HCT116 (cell line): Measurements from ENCODE around the gene TMEM50B. TPM values are rescaled to one million over a fixed set of nuclear protein-coding genes. Genes with fewer than 3 reads are reported as not detected.

Experiments used
- ATAC-seq: fragments of 200-7000 bp; cut with Tn5 transposase; 2 replicates; pipeline ENCODE4 v1.9.1; 2020; ENCODE audit warnings: mild to moderate bottlenecking, moderate library complexity
- BruUV-seq: library from RNA; stranded (reverse); fragments of 400-500 nt; replicated peaks from 2 replicates; lab custom pipeline; 2021; lab: Mats Ljungman, UMichigan
- CTCF ChIA-PET: fragments of 300-600 bp; sonication (Branson Sonifier 250); formaldehyde crosslinking; loops from one replicate; lab custom pipeline; 2021; ENCODE audit warnings: antibody characterized with exemption; lab: Charles Lee
- POLR2A ChIA-PET: fragments of 300-600, 350-600 bp; sonication (Branson Sonifier 250); formaldehyde crosslinking; loops from one replicate; lab custom pipeline; 2021; ENCODE audit warnings: antibody characterized with exemption; lab: Charles Lee
- RAD21 ChIA-PET, 2 experiments: fragments of 300-600 bp; sonication (Branson Sonifier 250); formaldehyde crosslinking; loops; one replicate each; lab custom pipeline; 2023; ENCODE audit warnings: low total read pairs in 2 of 2; ENCODE audit not compliant: uncharacterized antibody in 2 of 2, unreplicated experiment in 2 of 2, low non-redundant PET in 1 of 2; lab: Charles Lee
- DNase-seq: peaks from one replicate; pipeline ENCODE4 v3.0.0-alpha.2; 2010; ENCODE audit warnings: low read depth, low spot score
- H2AFZ ChIP-seq: fragments of 200-600 bp; shearing (Covaris generic), sonication (generic); 2 replicates; pipeline ENCODE4 v1.6.1; 2017; ENCODE audit warnings: low read depth, mixed run types, mixed read lengths, antibody characterized with exemption, low read length; ENCODE audit not compliant: poor library complexity, severe bottlenecking
- H3K27ac ChIP-seq: 2 replicates; pipeline ENCODE4 v1.5.1; 2012; ENCODE audit warnings: low read depth, low read length
- H3K27me3 ChIP-seq: fragments of 200-600 bp; sonication (generic); 2 replicates; pipeline ENCODE4 v1.6.1; 2016; ENCODE audit warnings: mixed run types, low read length, mixed read lengths; ENCODE audit not compliant: insufficient read depth
- H3K36me3 ChIP-seq, 2 experiments: fragments of 200-500 bp in 1 of 2; fragments of 200-600 bp in 1 of 2; sonication (Bioruptor generic) in 1 of 2; sonication (generic) in 1 of 2; 2 replicates each; pipeline versions ENCODE4 v1.5.1 to v1.6.1; 2014 to 2016; ENCODE audit warnings: low read length in 2 of 2, inconsistent platforms in 1 of 2, mixed read lengths in 1 of 2, mixed run types in 1 of 2; ENCODE audit not compliant: insufficient read depth in 2 of 2, control insufficient read depth in 1 of 2
- H3K4me1 ChIP-seq, 2 experiments: fragments of 200-600 bp in 1 of 2; sonication (generic) in 1 of 2; 2 replicates each; pipeline versions ENCODE4 v1.5.1 to v1.6.1; 2012 to 2017; ENCODE audit warnings: low read length in 2 of 2, inconsistent platforms in 1 of 2, mild to moderate bottlenecking in 1 of 2, mixed read lengths in 1 of 2, mixed run types in 1 of 2, moderate library complexity in 1 of 2; ENCODE audit not compliant: insufficient read depth in 2 of 2, control insufficient read depth in 1 of 2
- H3K4me2 ChIP-seq: fragments of 200-600 bp; sonication (generic); 2 replicates; pipeline ENCODE4 v1.6.1; 2017; ENCODE audit warnings: mixed run types, low read length, mixed read lengths
- H3K4me3 ChIP-seq, 2 experiments: fragments of 200-600 bp in 1 of 2; sonication (generic) in 1 of 2; replicated peaks in 1 of 2; 2 replicates each; pipeline ENCODE4 v1.5.1; 2011 to 2016; ENCODE audit warnings: low read length in 2 of 2, control low read depth in 1 of 2, low read depth in 1 of 2, mild to moderate bottlenecking in 1 of 2, mixed read lengths in 1 of 2, mixed run types in 1 of 2
- H3K79me2 ChIP-seq: fragments of 200-600 bp; sonication (generic); 2 replicates; pipeline ENCODE4 v1.6.1; 2017; ENCODE audit warnings: mild to moderate bottlenecking, mixed run types, low read length, moderate library complexity, mixed read lengths; ENCODE audit not compliant: insufficient read depth
- H3K9ac ChIP-seq: fragments of 200-600 bp; sonication (generic); 2 replicates; pipeline ENCODE4 v1.6.1; 2016; ENCODE audit warnings: low read length, mixed read lengths
- H3K9me2 ChIP-seq: fragments of 200-600 bp; sonication (generic), shearing (Covaris generic); 2 replicates; pipeline ENCODE4 v1.6.1; 2017; ENCODE audit warnings: mixed run types, mild to moderate bottlenecking, moderate library complexity; ENCODE audit not compliant: insufficient read depth
- H3K9me3 ChIP-seq, 2 experiments: fragments of 200-500 bp in 1 of 2; fragments of 200-600 bp in 1 of 2; sonication (Bioruptor generic) in 1 of 2; sonication (generic) in 1 of 2; 2 replicates each; pipeline ENCODE4 v1.6.1; 2014 to 2017; ENCODE audit warnings: low read length in 2 of 2, mixed read lengths in 2 of 2, inconsistent platforms in 1 of 2, low read depth in 1 of 2, mild to moderate bottlenecking in 1 of 2, mixed run types in 1 of 2, moderate library complexity in 1 of 2; ENCODE audit not compliant: control insufficient read depth in 1 of 2, insufficient read depth in 1 of 2
- H4K20me1 ChIP-seq: fragments of 200-600 bp; sonication (generic), shearing (Covaris generic); 2 replicates; pipeline ENCODE4 v1.6.1; 2017; ENCODE audit warnings: mixed run types, mild to moderate bottlenecking, moderate library complexity; ENCODE audit not compliant: insufficient read depth
- CEBPB ChIP-seq: IDR thresholded peaks from 2 replicates; pipeline ENCODE4 v1.6.1; 2012; ENCODE audit warnings: low read depth
- EGR1 ChIP-seq: IDR thresholded peaks from 2 replicates; pipeline ENCODE4 v1.6.1; 2012; ENCODE audit warnings: low read depth
- EZH2phosphoT487 ChIP-seq: fragments of 200-600 bp; IDR thresholded peaks from 2 replicates; pipeline ENCODE4 v1.6.1; 2018; ENCODE audit warnings: antibody characterized with exemption, borderline replicate concordance
- FOSL1 ChIP-seq: IDR thresholded peaks from 2 replicates; pipeline ENCODE4 v1.6.1; 2012; ENCODE audit warnings: low read depth
- JUND ChIP-seq: IDR thresholded peaks from 2 replicates; pipeline ENCODE4 v1.6.1; 2012
- POLR2A ChIP-seq: IDR thresholded peaks from 2 replicates; pipeline ENCODE4 v1.7.0; 2011; ENCODE audit warnings: borderline replicate concordance; ENCODE audit not compliant: insufficient read depth, insufficient read length; ENCODE audit errors: extremely low read depth
- RAD21 ChIP-seq: IDR thresholded peaks from 2 replicates; pipeline ENCODE4 v1.6.1; 2012; ENCODE audit warnings: low read depth, mild to moderate bottlenecking
- SIN3A ChIP-seq: IDR thresholded peaks from 2 replicates; pipeline ENCODE4 v1.6.1; 2012; ENCODE audit warnings: low read depth
- SP1 ChIP-seq: IDR thresholded peaks from 2 replicates; pipeline ENCODE4 v1.6.1; 2012; ENCODE audit warnings: low read depth
- SRF ChIP-seq: IDR thresholded peaks from 2 replicates; pipeline ENCODE4 v1.6.1; 2012; ENCODE audit warnings: low read depth
- TCF7L2 ChIP-seq: IDR thresholded peaks from 2 replicates; pipeline ENCODE4 v1.7.0; 2011; ENCODE audit warnings: borderline replicate concordance, inconsistent platforms; ENCODE audit not compliant: insufficient read depth, insufficient read length; ENCODE audit errors: extremely low read depth
- YY1 ChIP-seq: IDR thresholded peaks from 2 replicates; pipeline ENCODE4 v1.6.1; 2011; ENCODE audit warnings: low read length, low read depth, moderate library complexity, mild to moderate bottlenecking; ENCODE audit not compliant: insufficient replicate concordance; ENCODE audit errors: extremely low read depth
- intact Hi-C: fragments of 100-400 bp; cut with micrococcal nuclease; formaldehyde crosslinking; loops from 2 replicates; pipeline ENCODE4 v1.10.0; 2022
- total RNA-seq: library from RNA; stranded (reverse); gene quantifications from one replicate; pipeline ENCODE4 v1.2.1, GENCODE V29; 2021; ENCODE audit not compliant: unreplicated experiment
- TF ChIP-seq, protein P1 (sequence below): IDR thresholded peaks from 2 replicates; pipeline ENCODE4 v1.6.1; 2012; ENCODE audit warnings: low read depth
- TF ChIP-seq, protein P2 (sequence below): IDR thresholded peaks from 2 replicates; pipeline ENCODE4 v1.6.1; 2011; ENCODE audit warnings: mild to moderate bottlenecking, low read length, moderate library complexity; ENCODE audit not compliant: insufficient replicate concordance; ENCODE audit errors: extremely low read depth
- TF ChIP-seq, protein P3 (sequence below): IDR thresholded peaks from 2 replicates; pipeline ENCODE4 v1.6.1; 2012

The TMEM50B gene
- total RNA-seq, 1 experiment from 2014 or later = 18.8 TPM

DNA sequence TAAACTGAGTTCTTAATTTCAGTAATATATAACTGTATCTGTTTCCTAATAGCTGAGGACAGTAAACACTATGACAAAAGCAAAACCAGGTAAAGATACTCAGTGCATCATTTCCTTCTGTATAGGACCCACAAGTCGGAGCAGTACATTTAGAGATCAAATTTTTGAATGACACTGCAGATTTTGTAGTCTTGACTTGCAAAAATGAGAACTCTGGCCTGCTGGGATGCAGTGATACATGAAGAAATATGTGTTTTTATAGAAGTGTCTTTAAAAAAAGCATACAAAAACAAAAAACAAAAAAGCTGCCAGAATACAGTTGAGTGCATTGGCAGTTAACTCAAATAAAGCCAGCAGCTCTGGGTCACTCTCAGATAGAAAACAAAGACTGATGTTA lies 43.2 kb upstream of the TMEM50B start (continued):
- TF ChIP-seq, protein P1, sequence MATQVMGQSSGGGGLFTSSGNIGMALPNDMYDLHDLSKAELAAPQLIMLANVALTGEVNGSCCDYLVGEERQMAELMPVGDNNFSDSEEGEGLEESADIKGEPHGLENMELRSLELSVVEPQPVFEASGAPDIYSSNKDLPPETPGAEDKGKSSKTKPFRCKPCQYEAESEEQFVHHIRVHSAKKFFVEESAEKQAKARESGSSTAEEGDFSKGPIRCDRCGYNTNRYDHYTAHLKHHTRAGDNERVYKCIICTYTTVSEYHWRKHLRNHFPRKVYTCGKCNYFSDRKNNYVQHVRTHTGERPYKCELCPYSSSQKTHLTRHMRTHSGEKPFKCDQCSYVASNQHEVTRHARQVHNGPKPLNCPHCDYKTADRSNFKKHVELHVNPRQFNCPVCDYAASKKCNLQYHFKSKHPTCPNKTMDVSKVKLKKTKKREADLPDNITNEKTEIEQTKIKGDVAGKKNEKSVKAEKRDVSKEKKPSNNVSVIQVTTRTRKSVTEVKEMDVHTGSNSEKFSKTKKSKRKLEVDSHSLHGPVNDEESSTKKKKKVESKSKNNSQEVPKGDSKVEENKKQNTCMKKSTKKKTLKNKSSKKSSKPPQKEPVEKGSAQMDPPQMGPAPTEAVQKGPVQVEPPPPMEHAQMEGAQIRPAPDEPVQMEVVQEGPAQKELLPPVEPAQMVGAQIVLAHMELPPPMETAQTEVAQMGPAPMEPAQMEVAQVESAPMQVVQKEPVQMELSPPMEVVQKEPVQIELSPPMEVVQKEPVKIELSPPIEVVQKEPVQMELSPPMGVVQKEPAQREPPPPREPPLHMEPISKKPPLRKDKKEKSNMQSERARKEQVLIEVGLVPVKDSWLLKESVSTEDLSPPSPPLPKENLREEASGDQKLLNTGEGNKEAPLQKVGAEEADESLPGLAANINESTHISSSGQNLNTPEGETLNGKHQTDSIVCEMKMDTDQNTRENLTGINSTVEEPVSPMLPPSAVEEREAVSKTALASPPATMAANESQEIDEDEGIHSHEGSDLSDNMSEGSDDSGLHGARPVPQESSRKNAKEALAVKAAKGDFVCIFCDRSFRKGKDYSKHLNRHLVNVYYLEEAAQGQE = no peak
- no peak for TF ChIP-seq EZH2phosphoT487

DNA sequence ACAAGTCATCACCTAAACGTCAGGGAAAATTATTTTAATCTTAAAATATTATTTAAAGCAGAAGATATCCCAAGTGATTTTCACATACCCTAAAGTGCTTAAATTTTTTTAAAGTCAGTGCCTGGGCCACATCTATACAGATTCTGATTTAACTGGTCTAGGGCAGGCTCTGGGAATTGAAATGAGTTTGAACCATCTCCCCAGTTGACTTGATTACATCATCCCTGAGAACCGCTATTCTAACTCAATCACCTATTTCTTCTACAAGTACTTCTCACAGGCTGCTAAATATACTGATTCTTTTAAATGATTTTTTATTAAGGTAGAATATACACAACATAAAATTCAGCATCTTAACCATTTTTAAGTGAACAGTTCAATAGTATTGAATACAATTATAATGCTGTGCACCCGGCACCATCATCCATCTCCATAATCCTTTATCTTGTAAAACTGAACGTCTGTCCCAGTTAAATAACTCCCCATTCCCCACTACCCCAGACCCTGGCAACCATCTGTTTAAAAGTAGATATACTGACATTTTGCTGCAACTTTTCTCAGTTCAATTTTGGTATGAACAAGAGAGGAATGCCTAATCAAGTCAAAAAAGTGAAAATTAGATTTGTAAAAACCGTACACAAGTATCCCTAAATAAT lies 42.7 kb upstream of the TMEM50B start:
- BruUV-seq = no TSS peak
- no peak for TF ChIP-seq RAD21
- TF ChIP-seq POLR2A = no peak
- TF ChIP-seq SIN3A = no peak
- no peak for TF ChIP-seq JUND
- TF ChIP-seq SRF = no peak
- TF ChIP-seq EZH2phosphoT487 = no peak
- TF ChIP-seq, protein P2, sequence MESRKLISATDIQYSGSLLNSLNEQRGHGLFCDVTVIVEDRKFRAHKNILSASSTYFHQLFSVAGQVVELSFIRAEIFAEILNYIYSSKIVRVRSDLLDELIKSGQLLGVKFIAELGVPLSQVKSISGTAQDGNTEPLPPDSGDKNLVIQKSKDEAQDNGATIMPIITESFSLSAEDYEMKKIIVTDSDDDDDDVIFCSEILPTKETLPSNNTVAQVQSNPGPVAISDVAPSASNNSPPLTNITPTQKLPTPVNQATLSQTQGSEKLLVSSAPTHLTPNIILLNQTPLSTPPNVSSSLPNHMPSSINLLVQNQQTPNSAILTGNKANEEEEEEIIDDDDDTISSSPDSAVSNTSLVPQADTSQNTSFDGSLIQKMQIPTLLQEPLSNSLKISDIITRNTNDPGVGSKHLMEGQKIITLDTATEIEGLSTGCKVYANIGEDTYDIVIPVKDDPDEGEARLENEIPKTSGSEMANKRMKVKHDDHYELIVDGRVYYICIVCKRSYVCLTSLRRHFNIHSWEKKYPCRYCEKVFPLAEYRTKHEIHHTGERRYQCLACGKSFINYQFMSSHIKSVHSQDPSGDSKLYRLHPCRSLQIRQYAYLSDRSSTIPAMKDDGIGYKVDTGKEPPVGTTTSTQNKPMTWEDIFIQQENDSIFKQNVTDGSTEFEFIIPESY = no peak
- TF ChIP-seq YY1 = no peak
- TF ChIP-seq, protein P3, sequence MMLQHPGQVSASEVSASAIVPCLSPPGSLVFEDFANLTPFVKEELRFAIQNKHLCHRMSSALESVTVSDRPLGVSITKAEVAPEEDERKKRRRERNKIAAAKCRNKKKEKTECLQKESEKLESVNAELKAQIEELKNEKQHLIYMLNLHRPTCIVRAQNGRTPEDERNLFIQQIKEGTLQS = no peak
- TF ChIP-seq EGR1 = no peak
- TF ChIP-seq FOSL1 = no peak
- no peak for TF ChIP-seq SP1
- TF ChIP-seq, protein P1 = no peak
- no peak for TF ChIP-seq TCF7L2
- no peak for TF ChIP-seq CEBPB
- TF ChIP-seq, all 23 proteins: peak for 0
- no peak overlapping the region for H3K4me2 ChIP-seq
- H3K27ac ChIP-seq = no peak overlapping the region
- H2AFZ ChIP-seq = no peak overlapping the region
- ATAC-seq (no peak), DNase-seq (no peak)
- no peaks in the 10 kb centered on the region for H3K4me1 ChIP-seq
- H3K36me3 ChIP-seq = peaks cover 40 to 44% of the 10 kb centered on the region in 2 experiments; a peak in 3 of 4 replicates
- POLR2A ChIA-PET = no interaction called here
- no peaks in the 10 kb centered on the region for H3K27me3 ChIP-seq
- H3K4me3 ChIP-seq = no peak overlapping the region
- no peaks in the 10 kb centered on the region for H3K79me2 ChIP-seq
- intact Hi-C loops = no loop called here
- RAD21 ChIA-PET = no interaction called here
- no peaks in the 10 kb centered on the region for H3K9me3 ChIP-seq
- H4K20me1 ChIP-seq = no peaks in the 10 kb centered on the region
- no peak overlapping the region for H3K9ac ChIP-seq
- CTCF ChIA-PET = no interaction called here
- no peaks in the 10 kb centered on the region for H3K9me2 ChIP-seq
